Measurements from ENCODE around the gene ATP4A.
"Not testable (repeated sequence)": the region's sequence is repeated elsewhere in the genome, so short reads cannot be mapped to it uniquely, and the experiment has no call there.

ATP4A gene

DNA sequence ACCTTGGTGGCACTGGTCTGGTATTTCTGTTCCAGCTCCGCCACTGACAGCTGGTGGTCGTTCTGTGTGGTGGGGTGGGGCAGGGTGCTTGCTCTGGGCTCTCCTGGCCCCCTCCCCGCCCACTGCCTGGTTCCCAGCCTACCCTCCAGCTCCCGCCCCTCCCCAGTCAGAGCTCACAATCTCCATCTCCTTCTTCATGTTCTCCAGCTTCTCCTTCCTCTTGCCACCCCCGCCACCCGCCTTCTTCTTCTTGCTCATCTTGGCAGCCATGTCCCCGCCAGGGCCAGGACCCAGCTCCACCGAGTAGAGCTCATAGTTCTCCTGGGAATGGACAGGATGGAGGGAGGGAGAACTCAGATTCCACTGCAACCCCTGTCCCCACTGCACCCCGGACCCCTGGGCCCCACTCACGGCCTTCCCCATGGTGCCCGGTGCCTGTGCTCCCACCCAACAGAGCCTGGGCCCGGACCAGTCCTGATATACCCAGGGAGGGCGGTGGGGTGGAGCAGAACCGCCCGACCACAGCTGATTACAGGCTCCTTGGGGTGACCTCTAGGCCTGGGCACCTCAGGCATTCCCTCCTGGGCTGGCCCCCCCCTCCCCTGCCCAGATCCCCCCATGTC lies at the start of gene ATP4A:
Gene ATP4A (minus strand): TSS at position 452 of the 623 bp plus-strand sequence. CDS start 29 bp downstream, at position 423.
- Histone ChIP-seq H3K36me3 (ENCODE audit: insufficient read depth, low read length) (no peaks in the 10 kb centered on the region), H3K4me1 (ENCODE audit: insufficient read depth, low read length) (no peaks in the 10 kb centered on the region), H3K4me3 (ENCODE audit: low read depth in 1 of 2, low read length in 2 of 2) (no peak within 1 kb of the TSS), H3K9me3 (ENCODE audit: low read length) (no peaks in the 10 kb centered on the region), H3K27me3 (ENCODE audit: control insufficient read depth in 1 of 2, insufficient read depth in 2 of 2, low read length in 2 of 2) (peaks cover 10 to 36% of the 10 kb centered on the region in 2 donors), H3K27ac (ENCODE audit: low read depth, low read length) (no peak within 1 kb of the TSS), H3K9ac (ENCODE audit: low read length) (no peak within 1 kb of the TSS)

DNA sequence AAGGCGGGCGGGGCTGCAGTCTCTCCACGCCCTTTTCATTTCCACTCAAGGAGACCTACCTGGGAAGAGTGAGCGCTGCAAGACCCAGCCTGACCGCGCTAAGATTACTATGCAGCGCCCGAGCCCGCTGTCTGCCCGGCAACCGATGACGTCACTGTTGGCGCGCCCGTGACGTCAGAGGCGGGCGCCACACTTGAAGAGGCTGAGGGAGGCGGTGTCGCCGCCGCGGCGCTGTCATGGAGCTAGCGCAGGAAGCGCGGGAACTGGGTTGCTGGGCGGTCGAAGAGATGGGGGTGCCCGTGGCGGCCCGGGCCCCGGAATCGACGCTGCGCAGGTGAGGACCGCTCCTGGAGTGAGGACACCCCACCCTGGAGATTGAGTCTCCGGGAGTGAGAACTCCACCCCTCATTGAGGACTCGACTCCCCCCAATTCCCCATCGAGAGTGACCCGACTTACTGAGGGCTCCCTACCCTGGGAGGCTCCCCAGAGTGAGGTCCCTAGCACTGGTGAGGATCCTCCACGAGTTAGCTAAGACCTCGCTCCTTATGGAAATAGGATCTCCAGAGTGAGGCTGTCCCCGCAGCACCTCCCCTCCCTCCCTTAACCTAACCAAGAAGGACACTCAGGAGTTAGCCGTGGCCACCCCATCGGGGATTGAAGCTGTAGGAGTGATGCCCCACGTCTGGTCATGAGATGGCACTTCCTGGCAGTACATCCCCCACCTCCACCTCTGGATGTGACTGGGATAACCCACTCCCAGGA lies 49.3 kb upstream of the ATP4A start, which contains the start of gene HAUS5:
Gene HAUS5 (plus strand): TSS at position 177 of the 763 bp plus-strand sequence. CDS start 60 bp downstream, at position 237.
- H3K4me1 ChIP-seq (ENCODE audit: insufficient read depth, low read length), result peaks cover 11% of the 10 kb centered on the region
- peak within 1 kb of the TSS; percentile 61 for H3K27ac ChIP-seq (ENCODE audit: low read depth, low read length)

DNA sequence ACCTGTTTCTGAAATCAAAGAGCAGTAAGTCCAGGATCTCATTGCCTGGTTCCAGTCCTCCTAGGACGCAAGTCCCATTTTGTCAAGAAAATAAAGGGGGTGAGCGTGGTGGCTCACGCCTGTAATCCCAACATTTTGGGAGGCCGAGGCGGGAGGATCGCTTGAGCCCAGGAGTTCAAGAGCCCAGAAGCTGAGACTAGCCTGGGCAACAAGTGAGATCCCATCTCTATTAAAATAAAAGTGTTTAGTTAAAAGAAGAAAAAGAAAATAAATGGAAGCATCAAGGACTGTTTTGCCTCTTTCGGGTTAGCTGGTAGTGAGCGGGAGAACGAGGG lies 48.7 kb upstream of the ATP4A start:
- Histone ChIP-seq H3K36me3 (ENCODE audit: insufficient read depth, low read length) (no peaks in the 10 kb centered on the region), H3K27me3 (ENCODE audit: control insufficient read depth in 1 of 2, insufficient read depth in 2 of 2, low read length in 2 of 2) (no peaks in the 10 kb centered on the region), H3K4me1 (ENCODE audit: insufficient read depth, low read length) (peaks cover 11% of the 10 kb centered on the region), H3K27ac (ENCODE audit: low read depth, low read length) (no peak overlapping the region), H3K9me3 (ENCODE audit: low read length) (no peaks in the 10 kb centered on the region), H3K4me3 (ENCODE audit: low read depth in 1 of 2, low read length in 2 of 2) (peak overlapping the region; percentile 76 to 89), H3K9ac (ENCODE audit: low read length) (no peak overlapping the region)

More for the DNA sequence above, 49.3 kb upstream of the ATP4A start, which contains the start of gene HAUS5:
- peak within 1 kb of the TSS; percentile 76 to 89 for H3K4me3 ChIP-seq (ENCODE audit: low read depth in 1 of 2, low read length in 2 of 2)
- H3K27me3 ChIP-seq (ENCODE audit: control insufficient read depth in 1 of 2, insufficient read depth in 2 of 2, low read length in 2 of 2), result no peaks in the 10 kb centered on the region
- no peaks in the 10 kb centered on the region for H3K9me3 ChIP-seq (ENCODE audit: low read length)
- no peaks in the 10 kb centered on the region for H3K36me3 ChIP-seq (ENCODE audit: insufficient read depth, low read length)
- H3K9ac ChIP-seq (ENCODE audit: low read length), result peak within 1 kb of the TSS; percentile 79

DNA sequence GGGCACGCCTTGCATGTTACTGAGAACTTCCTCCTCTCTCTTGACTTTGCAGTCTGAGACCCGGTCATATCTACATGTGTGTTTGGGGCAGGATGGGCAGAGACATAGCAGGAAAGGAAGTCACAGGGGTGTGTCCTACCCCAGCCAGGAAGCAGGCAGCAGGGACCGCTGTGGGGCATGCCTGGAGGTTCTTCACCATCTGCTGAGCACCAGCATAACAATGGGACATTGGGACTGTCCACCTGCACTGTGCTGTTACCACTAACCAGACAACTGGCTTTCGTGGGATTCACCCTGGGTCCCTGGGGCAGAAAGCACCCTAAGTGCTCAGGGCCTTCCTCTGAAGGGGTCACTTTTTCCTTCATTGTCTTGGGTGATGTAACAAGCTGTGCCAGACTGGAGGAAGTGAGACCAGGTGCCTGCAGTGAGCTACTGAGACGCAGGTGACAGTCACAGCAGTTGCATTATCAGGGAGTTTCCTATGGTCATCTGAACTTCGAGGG lies 46.4 kb upstream of the ATP4A start:
- H3K27me3 ChIP-seq (ENCODE audit: control insufficient read depth in 1 of 2, insufficient read depth in 2 of 2, low read length in 2 of 2), result no peaks in the 10 kb centered on the region

DNA sequence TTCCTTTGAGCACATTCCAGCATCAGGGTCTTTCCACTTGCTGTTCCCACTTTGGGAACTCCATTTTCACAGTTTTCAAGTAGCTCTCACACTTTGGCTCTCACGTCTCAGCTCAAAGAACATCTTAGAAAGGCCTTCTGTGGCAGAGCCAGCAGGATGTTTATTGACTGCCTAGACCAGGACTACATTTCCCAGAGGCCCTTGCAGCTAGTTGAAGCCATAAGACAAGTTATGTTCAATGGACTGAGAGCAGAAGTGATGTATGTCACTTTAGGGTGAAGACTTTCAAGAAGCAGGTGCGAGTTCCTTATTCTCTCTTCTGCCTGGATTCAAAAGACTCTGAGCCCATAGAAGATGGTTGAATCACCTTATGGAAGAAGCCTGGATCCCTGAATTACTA lies 44.8 kb upstream of the ATP4A start:
- Histone ChIP-seq H3K9ac (ENCODE audit: low read length) (no peak overlapping the region), H3K27me3 (ENCODE audit: control insufficient read depth in 1 of 2, insufficient read depth in 2 of 2, low read length in 2 of 2) (no peaks in the 10 kb centered on the region), H3K36me3 (ENCODE audit: insufficient read depth, low read length) (no peaks in the 10 kb centered on the region), H3K4me3 (ENCODE audit: low read depth in 1 of 2, low read length in 2 of 2) (no peak overlapping the region), H3K27ac (ENCODE audit: low read depth, low read length) (no peak overlapping the region), H3K9me3 (ENCODE audit: low read length) (no peaks in the 10 kb centered on the region), H3K4me1 (ENCODE audit: insufficient read depth, low read length) (peaks cover 10% of the 10 kb centered on the region)

More for the DNA sequence above, 46.4 kb upstream of the ATP4A start:
- H3K36me3 ChIP-seq (ENCODE audit: insufficient read depth, low read length), result no peaks in the 10 kb centered on the region
- no peaks in the 10 kb centered on the region for H3K9me3 ChIP-seq (ENCODE audit: low read length)
- H3K9ac ChIP-seq (ENCODE audit: low read length), result no peak overlapping the region
- no peak overlapping the region for H3K4me3 ChIP-seq (ENCODE audit: low read depth in 1 of 2, low read length in 2 of 2)
- H3K27ac ChIP-seq (ENCODE audit: low read depth, low read length), result no peak overlapping the region
- H3K4me1 ChIP-seq (ENCODE audit: insufficient read depth, low read length), result peaks cover 11% of the 10 kb centered on the region

DNA sequence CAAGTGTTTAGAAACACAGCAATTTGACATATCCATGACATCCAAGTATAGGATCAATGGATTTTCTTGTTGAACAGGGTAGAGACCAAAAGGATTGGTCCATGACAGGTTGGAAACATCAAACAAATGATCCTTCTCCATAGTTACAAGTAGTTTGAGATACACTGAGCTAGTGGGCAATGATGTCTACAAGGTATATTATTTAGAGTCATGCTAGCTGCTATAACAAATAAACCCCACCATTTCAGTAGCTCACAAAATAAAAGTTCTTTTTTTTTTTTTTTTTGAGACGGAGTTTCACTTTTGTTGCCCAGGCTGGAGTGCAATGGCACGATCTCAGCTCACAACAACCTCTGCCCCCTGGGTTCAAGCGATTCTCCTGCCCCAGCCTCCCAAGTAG lies 44.2 kb upstream of the ATP4A start:
- Histone ChIP-seq H3K9ac (ENCODE audit: low read length) (no peak overlapping the region), H3K4me1 (ENCODE audit: insufficient read depth, low read length) (peaks cover 5% of the 10 kb centered on the region), H3K4me3 (ENCODE audit: low read depth in 1 of 2, low read length in 2 of 2) (no peak overlapping the region), H3K9me3 (ENCODE audit: low read length) (no peaks in the 10 kb centered on the region), H3K36me3 (ENCODE audit: insufficient read depth, low read length) (no peaks in the 10 kb centered on the region), H3K27ac (ENCODE audit: low read depth, low read length) (no peak overlapping the region), H3K27me3 (ENCODE audit: control insufficient read depth in 1 of 2, insufficient read depth in 2 of 2, low read length in 2 of 2) (no peaks in the 10 kb centered on the region)

DNA sequence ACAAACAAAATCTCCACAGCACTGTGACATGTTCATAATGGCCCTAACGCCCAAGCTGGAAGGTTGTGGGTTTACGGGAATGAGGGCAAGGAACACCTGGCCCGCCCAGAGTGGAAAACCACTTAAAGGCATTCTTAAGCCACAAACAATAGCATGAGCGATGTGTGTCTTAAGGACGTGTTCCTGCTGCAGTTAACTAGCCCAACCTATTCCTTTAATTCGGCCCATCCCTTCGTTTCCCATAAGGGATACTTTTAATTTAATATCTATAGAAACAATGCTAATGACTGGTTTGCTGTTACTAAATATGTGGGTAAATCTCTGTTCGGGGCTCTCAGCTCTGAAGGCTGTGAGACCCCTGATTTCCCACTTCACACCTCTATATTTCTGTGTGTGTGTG lies 43.7 kb upstream of the ATP4A start:
- H3K27ac ChIP-seq (ENCODE audit: low read depth, low read length); H3K9ac ChIP-seq (ENCODE audit: low read length); H3K4me1 ChIP-seq (ENCODE audit: insufficient read depth, low read length); H3K9me3 ChIP-seq (ENCODE audit: low read length); H3K36me3 ChIP-seq (ENCODE audit: insufficient read depth, low read length); H3K4me3 ChIP-seq (ENCODE audit: low read depth in 1 of 2, low read length in 2 of 2); H3K27me3 ChIP-seq (ENCODE audit: control insufficient read depth in 1 of 2, insufficient read depth in 2 of 2, low read length in 2 of 2): not testable (repeated sequence)

DNA sequence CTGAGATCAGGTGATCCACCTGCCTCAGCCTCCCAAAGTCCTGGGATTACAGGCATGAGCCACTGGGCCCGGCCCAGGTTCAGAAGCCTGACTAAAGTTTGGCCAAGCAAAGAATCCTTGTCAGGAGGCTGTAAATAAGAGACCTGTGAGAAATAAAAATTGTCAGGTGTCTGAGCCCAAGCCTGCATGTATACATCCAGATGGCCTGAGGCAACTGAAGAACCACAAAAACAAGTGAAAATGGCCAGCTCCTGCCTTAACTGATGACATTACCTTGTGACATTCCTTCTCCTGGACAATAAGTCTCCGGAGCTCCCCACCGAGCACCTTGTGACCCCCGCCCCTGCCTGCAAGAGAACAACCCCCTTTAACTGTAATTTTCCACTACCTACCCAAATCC lies 41.0 kb upstream of the ATP4A start:
- not testable (repeated sequence) for H3K4me1 ChIP-seq (ENCODE audit: insufficient read depth, low read length); H3K27ac ChIP-seq (ENCODE audit: low read depth, low read length); H3K36me3 ChIP-seq (ENCODE audit: insufficient read depth, low read length); H3K4me3 ChIP-seq (ENCODE audit: low read depth in 1 of 2, low read length in 2 of 2); H3K9ac ChIP-seq (ENCODE audit: low read length); H3K27me3 ChIP-seq (ENCODE audit: control insufficient read depth in 1 of 2, insufficient read depth in 2 of 2, low read length in 2 of 2); H3K9me3 ChIP-seq (ENCODE audit: low read length)

DNA sequence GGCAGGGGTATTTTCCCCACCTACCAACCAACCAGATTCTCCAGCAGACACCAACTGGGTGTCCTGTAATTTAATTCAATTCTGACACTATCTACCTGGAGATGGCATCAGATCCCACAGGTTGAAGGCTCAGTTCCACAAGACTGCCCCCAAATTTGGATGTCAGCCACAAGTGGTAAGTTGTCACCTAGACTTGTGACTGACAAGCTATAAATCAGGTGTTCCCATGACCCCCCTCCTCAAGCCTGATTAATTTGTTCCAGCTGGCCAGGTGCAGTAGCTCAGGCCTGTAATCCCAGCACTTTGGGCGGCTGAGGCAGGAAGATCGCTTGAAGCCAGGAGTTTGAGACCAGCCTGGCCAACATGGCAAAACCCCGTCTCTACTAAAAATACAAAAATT lies 38.5 kb upstream of the ATP4A start:
- H3K9me3 ChIP-seq (ENCODE audit: low read length), result no peaks in the 10 kb centered on the region
- no peaks in the 10 kb centered on the region for H3K4me1 ChIP-seq (ENCODE audit: insufficient read depth, low read length)
- no peaks in the 10 kb centered on the region for H3K36me3 ChIP-seq (ENCODE audit: insufficient read depth, low read length)
- no peak overlapping the region for H3K27ac ChIP-seq (ENCODE audit: low read depth, low read length)
- H3K27me3 ChIP-seq (ENCODE audit: control insufficient read depth in 1 of 2, insufficient read depth in 2 of 2, low read length in 2 of 2), result no peaks in the 10 kb centered on the region
- H3K4me3 ChIP-seq (ENCODE audit: low read depth in 1 of 2, low read length in 2 of 2), result no peak overlapping the region
- no peak overlapping the region for H3K9ac ChIP-seq (ENCODE audit: low read length)

DNA sequence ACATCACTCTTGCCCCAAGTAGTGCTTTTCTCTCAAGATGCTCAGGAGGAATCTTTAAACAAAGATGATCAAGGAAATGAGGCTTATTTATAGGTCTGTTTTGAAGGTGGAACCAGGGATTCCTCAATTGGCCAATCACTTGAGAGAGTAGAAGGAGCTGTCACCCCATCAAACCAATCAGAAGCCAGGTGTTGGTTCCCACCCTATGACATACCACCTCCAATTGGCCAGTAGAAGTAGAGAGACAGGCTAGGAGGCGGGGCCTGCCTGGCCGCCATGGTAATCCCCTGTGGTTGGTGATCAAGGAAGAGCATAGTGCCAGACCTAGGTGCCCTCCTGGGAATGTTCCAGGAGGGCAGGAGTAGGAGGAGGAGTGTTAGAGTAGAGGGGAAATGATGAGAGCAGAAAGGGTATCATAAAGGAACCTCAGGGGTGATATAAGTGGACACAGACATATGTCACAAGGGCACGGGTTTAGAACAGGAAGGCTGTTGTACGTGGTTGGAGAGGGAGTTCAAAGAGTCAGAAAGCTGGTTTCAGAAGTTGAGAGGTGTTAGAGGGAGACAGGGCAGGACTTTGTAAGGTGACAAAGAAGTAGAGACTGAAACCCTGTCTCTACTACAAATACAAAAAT lies 33.0 kb upstream of the ATP4A start:
- Histone ChIP-seq H3K4me3 (ENCODE audit: low read depth in 1 of 2, low read length in 2 of 2) (no peak overlapping the region), H3K27ac (ENCODE audit: low read depth, low read length) (no peak overlapping the region), H3K4me1 (ENCODE audit: insufficient read depth, low read length) (no peaks in the 10 kb centered on the region), H3K27me3 (ENCODE audit: control insufficient read depth in 1 of 2, insufficient read depth in 2 of 2, low read length in 2 of 2) (no peaks in the 10 kb centered on the region), H3K9me3 (ENCODE audit: low read length) (no peaks in the 10 kb centered on the region), H3K36me3 (ENCODE audit: insufficient read depth, low read length) (no peaks in the 10 kb centered on the region), H3K9ac (ENCODE audit: low read length) (no peak overlapping the region)

DNA sequence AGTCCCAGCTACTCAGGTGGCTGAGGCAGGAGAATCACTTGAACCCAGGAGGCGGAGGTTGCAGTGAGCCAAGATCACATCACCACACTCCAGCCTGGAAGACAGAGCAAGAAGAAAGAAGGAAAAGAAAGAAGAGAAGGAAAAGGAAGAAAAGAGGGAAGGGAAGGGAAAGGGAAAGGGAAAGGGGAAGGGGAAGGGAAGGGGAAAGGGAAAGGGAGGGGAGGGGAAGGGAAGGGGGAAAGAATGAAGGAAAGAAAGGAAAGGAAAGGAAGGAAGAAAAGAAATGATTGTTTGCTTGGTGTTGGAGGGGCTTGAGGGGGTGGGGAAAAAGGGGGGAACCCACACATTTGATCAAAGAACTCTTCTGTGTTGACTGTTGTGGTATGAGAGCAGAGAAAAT lies 32.5 kb upstream of the ATP4A start:
- H3K9ac ChIP-seq (ENCODE audit: low read length), result no peak overlapping the region
- H3K36me3 ChIP-seq (ENCODE audit: insufficient read depth, low read length), result no peaks in the 10 kb centered on the region
- H3K4me3 ChIP-seq (ENCODE audit: low read depth in 1 of 2, low read length in 2 of 2), result no peak overlapping the region
- no peaks in the 10 kb centered on the region for H3K27me3 ChIP-seq (ENCODE audit: control insufficient read depth in 1 of 2, insufficient read depth in 2 of 2, low read length in 2 of 2)
- no peaks in the 10 kb centered on the region for H3K9me3 ChIP-seq (ENCODE audit: low read length)
- H3K27ac ChIP-seq (ENCODE audit: low read depth, low read length), result no peak overlapping the region
- H3K4me1 ChIP-seq (ENCODE audit: insufficient read depth, low read length), result no peaks in the 10 kb centered on the region
